ENCODE data around the gene UCHL5. TPM values are rescaled to one million over a fixed set of nuclear protein-coding genes. Genes with fewer than 3 reads are reported as not detected.
"Not testable (repeated sequence)": the region's sequence is repeated elsewhere in the genome, so short reads cannot be mapped to it uniquely, and the experiment has no call there.

Gene UCHL5
- total and polyA plus RNA-seq, 9 donors: 24.0 to 40.9 (median 37.9) TPM

DNA sequence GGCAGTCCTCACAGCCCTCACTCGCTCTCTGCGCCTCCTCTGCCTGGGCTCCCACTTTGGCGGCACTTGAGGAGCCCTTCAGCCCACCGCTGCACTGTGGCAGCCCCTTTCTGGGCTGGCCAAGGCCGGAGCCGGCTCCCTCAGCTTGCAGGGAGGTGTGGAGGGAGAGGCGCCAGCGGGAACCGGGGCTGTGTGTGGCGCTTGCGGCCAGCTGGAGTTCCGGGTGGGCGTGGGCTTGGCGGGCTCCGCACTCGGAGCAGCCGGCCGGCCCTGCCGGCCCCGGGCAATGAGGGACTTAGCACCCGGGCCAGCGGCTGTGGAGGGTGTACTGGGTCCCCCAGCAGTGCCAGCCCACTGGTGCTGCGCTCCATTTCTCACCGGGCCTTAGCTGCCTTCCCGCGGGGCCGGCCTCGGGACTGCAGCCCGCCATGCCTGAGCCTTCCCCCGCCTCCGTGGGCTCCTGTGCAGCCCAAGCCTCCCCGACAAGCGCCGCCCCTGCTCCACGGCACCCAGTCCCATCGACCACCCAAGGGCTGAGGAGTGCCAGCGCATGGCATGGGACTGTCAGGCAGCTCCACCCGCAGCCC is 72.3 kb downstream of the UCHL5 start:
- H3K36me3 ChIP-seq (ENCODE audit: control insufficient read depth, insufficient read depth, low read length); H3K4me3 ChIP-seq (ENCODE audit: low read length); H3K27ac ChIP-seq (ENCODE audit: low read length); H3K27me3 ChIP-seq (ENCODE audit: control insufficient read depth, insufficient read depth, low read length); DNase-seq; H3K4me1 ChIP-seq (ENCODE audit: control insufficient read depth, insufficient read depth, low read length); H3K9me3 ChIP-seq (replicated peaks; ENCODE audit: control insufficient read depth, low read depth, low read length): not testable (repeated sequence)
- 91% methylated on average over 26 of the region's 38 CpGs for WGBS (ENCODE audit: insufficient coverage)

GRCh38 chr1:192986110-192986747 is 72.9 kb downstream of the UCHL5 start:
- H3K36me3 ChIP-seq (ENCODE audit: control insufficient read depth, insufficient read depth, low read length): no peaks in the 10 kb centered on the region
- peaks cover 2% of the 10 kb centered on the region for H3K4me1 ChIP-seq (ENCODE audit: control insufficient read depth, insufficient read depth, low read length)
- H3K9me3 ChIP-seq (replicated peaks; ENCODE audit: control insufficient read depth, low read depth, low read length): no peaks in the 10 kb centered on the region
- no peak overlapping the region for H3K27ac ChIP-seq (ENCODE audit: low read length)
- DNase-seq: no peak
- H3K4me3 ChIP-seq (ENCODE audit: low read length): no peak overlapping the region
- H3K27me3 ChIP-seq (ENCODE audit: control insufficient read depth, insufficient read depth, low read length): no peaks in the 10 kb centered on the region
- WGBS (ENCODE audit: insufficient coverage): 84% methylated on average over 6 of the region's 8 CpGs

GRCh38 chr1:192984080-192984479 is 75.1 kb downstream of the UCHL5 start:
- no peaks in the 10 kb centered on the region for H3K36me3 ChIP-seq (ENCODE audit: control insufficient read depth, insufficient read depth, low read length)
- H3K4me1 ChIP-seq (ENCODE audit: control insufficient read depth, insufficient read depth, low read length): peaks cover 6% of the 10 kb centered on the region
- H3K27ac ChIP-seq (ENCODE audit: low read length): no peak overlapping the region
- H3K9me3 ChIP-seq (replicated peaks; ENCODE audit: control insufficient read depth, low read depth, low read length): no peaks in the 10 kb centered on the region
- no peak for DNase-seq
- H3K4me3 ChIP-seq (ENCODE audit: low read length): no peak overlapping the region
- no CpG with 5 or more reads among the region's 1 CpG for WGBS (ENCODE audit: insufficient coverage)
- H3K27me3 ChIP-seq (ENCODE audit: control insufficient read depth, insufficient read depth, low read length): no peaks in the 10 kb centered on the region

- 89% methylated on average over 3 of the region's 6 CpGs for WGBS (ENCODE audit: insufficient coverage)
- no peak for DNase-seq
- no peaks in the 10 kb centered on the region for H3K9me3 ChIP-seq (replicated peaks; ENCODE audit: control insufficient read depth, low read depth, low read length)
- no peak overlapping the region for H3K27ac ChIP-seq (ENCODE audit: low read length)
- no peaks in the 10 kb centered on the region for H3K27me3 ChIP-seq (ENCODE audit: control insufficient read depth, insufficient read depth, low read length)
- H3K4me1 ChIP-seq (ENCODE audit: control insufficient read depth, insufficient read depth, low read length): peaks cover 6% of the 10 kb centered on the region
- no peaks in the 10 kb centered on the region for H3K36me3 ChIP-seq (ENCODE audit: control insufficient read depth, insufficient read depth, low read length)
- H3K4me3 ChIP-seq (ENCODE audit: low read length): no peak overlapping the region
Measured at GRCh38 chr1:192983349-192983980, 75.7 kb downstream of the UCHL5 start.

- 14% methylated on average over 1 of the region's 1 CpG for WGBS (ENCODE audit: insufficient coverage)
Measured at GRCh38 chr1:192980856-192981255, 78.3 kb downstream of the UCHL5 start.

DNA sequence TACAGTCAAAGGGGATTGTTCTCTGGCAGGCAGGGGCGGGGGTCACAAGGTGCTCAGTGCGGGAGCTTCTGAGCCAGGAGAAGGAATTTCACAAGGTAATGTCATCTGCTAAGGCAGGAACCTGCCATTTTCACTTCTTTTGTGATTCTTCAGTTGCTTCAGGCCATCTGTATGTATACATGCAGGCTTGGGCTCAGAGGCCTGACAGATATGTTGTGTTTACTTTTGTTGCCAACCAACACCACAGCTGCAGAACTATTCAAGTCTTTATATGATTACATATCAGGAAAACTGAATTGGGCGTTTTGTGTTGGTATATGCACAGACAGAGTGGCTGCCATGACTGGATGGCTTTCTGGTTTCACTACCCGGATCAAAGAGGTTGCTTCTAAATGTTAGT is 78.8 kb downstream of the UCHL5 start:
- H3K9me3 ChIP-seq (replicated peaks; ENCODE audit: control insufficient read depth, low read depth, low read length); H3K4me1 ChIP-seq (ENCODE audit: control insufficient read depth, insufficient read depth, low read length); H3K36me3 ChIP-seq (ENCODE audit: control insufficient read depth, insufficient read depth, low read length); H3K27ac ChIP-seq (ENCODE audit: low read length); H3K27me3 ChIP-seq (ENCODE audit: control insufficient read depth, insufficient read depth, low read length); H3K4me3 ChIP-seq (ENCODE audit: low read length): not testable (repeated sequence)
- 60% methylated on average over 3 of the region's 4 CpGs for WGBS (ENCODE audit: insufficient coverage)
- DNase-seq: peak; percentile 16

More at GRCh38 chr1:192980856-192981255, 78.3 kb downstream of the UCHL5 start:
- H3K9me3 ChIP-seq (replicated peaks; ENCODE audit: control insufficient read depth, low read depth, low read length): no peaks in the 10 kb centered on the region
- no peak overlapping the region for H3K27ac ChIP-seq (ENCODE audit: low read length)
- peaks cover 6% of the 10 kb centered on the region for H3K4me1 ChIP-seq (ENCODE audit: control insufficient read depth, insufficient read depth, low read length)
- no peaks in the 10 kb centered on the region for H3K36me3 ChIP-seq (ENCODE audit: control insufficient read depth, insufficient read depth, low read length)
- no peak overlapping the region for H3K4me3 ChIP-seq (ENCODE audit: low read length)
- no peaks in the 10 kb centered on the region for H3K27me3 ChIP-seq (ENCODE audit: control insufficient read depth, insufficient read depth, low read length)
- no peak for DNase-seq

- no peak overlapping the region for H3K27ac ChIP-seq (ENCODE audit: low read length)
- WGBS (ENCODE audit: insufficient coverage): 94% methylated on average over 10 of the region's 13 CpGs
- H3K4me1 ChIP-seq (ENCODE audit: control insufficient read depth, insufficient read depth, low read length): peaks cover 6% of the 10 kb centered on the region
- no peaks in the 10 kb centered on the region for H3K27me3 ChIP-seq (ENCODE audit: control insufficient read depth, insufficient read depth, low read length)
- no peaks in the 10 kb centered on the region for H3K9me3 ChIP-seq (replicated peaks; ENCODE audit: control insufficient read depth, low read depth, low read length)
- DNase-seq: no peak
- no peak overlapping the region for H3K4me3 ChIP-seq (ENCODE audit: low read length)
- no peaks in the 10 kb centered on the region for H3K36me3 ChIP-seq (ENCODE audit: control insufficient read depth, insufficient read depth, low read length)
Measured at GRCh38 chr1:192979542-192979941, 79.6 kb downstream of the UCHL5 start.

GRCh38 chr1:192978195-192978710 is 80.9 kb downstream of the UCHL5 start:
- no peaks in the 10 kb centered on the region for H3K36me3 ChIP-seq (ENCODE audit: control insufficient read depth, insufficient read depth, low read length)
- 84% methylated on average over 5 of the region's 8 CpGs for WGBS (ENCODE audit: insufficient coverage)
- no peaks in the 10 kb centered on the region for H3K27me3 ChIP-seq (ENCODE audit: control insufficient read depth, insufficient read depth, low read length)
- no peaks in the 10 kb centered on the region for H3K9me3 ChIP-seq (replicated peaks; ENCODE audit: control insufficient read depth, low read depth, low read length)
- H3K4me1 ChIP-seq (ENCODE audit: control insufficient read depth, insufficient read depth, low read length): peaks cover 6% of the 10 kb centered on the region
- no peak overlapping the region for H3K27ac ChIP-seq (ENCODE audit: low read length)
- DNase-seq: no peak
- no peak overlapping the region for H3K4me3 ChIP-seq (ENCODE audit: low read length)

GRCh38 chr1:192977089-192977706 is 82.0 kb downstream of the UCHL5 start:
- Histone ChIP-seq H3K4me1 (ENCODE audit: control insufficient read depth, insufficient read depth, low read length) (peaks cover 5% of the 10 kb centered on the region), H3K27me3 (ENCODE audit: control insufficient read depth, insufficient read depth, low read length) (no peaks in the 10 kb centered on the region), H3K9me3 (replicated peaks; ENCODE audit: control insufficient read depth, low read depth, low read length) (no peaks in the 10 kb centered on the region), H3K27ac (ENCODE audit: low read length) (no peak overlapping the region), H3K36me3 (ENCODE audit: control insufficient read depth, insufficient read depth, low read length) (no peaks in the 10 kb centered on the region), H3K4me3 (ENCODE audit: low read length) (no peak overlapping the region)
- no peak for DNase-seq
- 67% methylated on average over 4 of the region's 8 CpGs for WGBS (ENCODE audit: insufficient coverage)

DNA sequence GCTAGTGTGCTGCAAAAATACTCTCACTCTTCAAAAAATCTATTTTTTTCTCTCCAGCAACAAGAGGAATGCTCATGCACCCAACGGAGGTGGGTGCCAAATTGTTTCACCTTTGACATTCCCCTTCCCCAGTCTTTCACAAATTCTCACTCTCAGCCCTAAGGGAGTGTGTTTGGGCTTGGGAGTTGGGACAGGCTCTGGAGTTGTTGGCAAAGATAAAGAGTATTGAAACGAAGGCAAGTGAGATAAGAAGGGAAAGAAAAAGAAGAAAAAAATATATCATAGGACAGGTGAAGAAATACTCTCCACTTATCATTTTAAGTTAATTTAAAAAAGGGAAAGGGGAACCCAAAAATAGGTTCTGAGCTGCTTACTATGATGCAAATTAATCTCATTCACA is 82.6 kb downstream of the UCHL5 start:
- Histone ChIP-seq H3K36me3 (ENCODE audit: control insufficient read depth, insufficient read depth, low read length) (no peaks in the 10 kb centered on the region), H3K4me1 (ENCODE audit: control insufficient read depth, insufficient read depth, low read length) (peaks cover 4% of the 10 kb centered on the region), H3K27ac (ENCODE audit: low read length) (no peak overlapping the region), H3K9me3 (replicated peaks; ENCODE audit: control insufficient read depth, low read depth, low read length) (no peaks in the 10 kb centered on the region), H3K4me3 (ENCODE audit: low read length) (no peak overlapping the region), H3K27me3 (ENCODE audit: control insufficient read depth, insufficient read depth, low read length) (no peaks in the 10 kb centered on the region)
- DNase-seq: no peak
- no CpG with 5 or more reads among the region's 2 CpGs for WGBS (ENCODE audit: insufficient coverage)

Data from muscle of leg (tissue), 11 donors.